ENCODE measurements around the gene EPHB2. TPM values are rescaled to one million over a fixed set of nuclear protein-coding genes. Genes with fewer than 3 reads are reported as not detected.

The EPHB2 gene
- total RNA-seq, 1 donor from 2014 or later, result 130 TPM

- no peak for DNase-seq (ENCODE audit: low spot score in 2 of 2, unreplicated experiment in 2 of 2)
- H3K27me3 Mint-ChIP-seq (ENCODE audit: low read depth), result no peaks in the 10 kb centered on the region
- peaks cover 7% of the 10 kb centered on the region for H3K36me3 Mint-ChIP-seq
- no peaks in the 10 kb centered on the region for H3K9me3 Mint-ChIP-seq
- peaks cover 39% of the 10 kb centered on the region for H3K4me1 Mint-ChIP-seq
- no peak overlapping the region for H3K27ac Mint-ChIP-seq
- no peak overlapping the region for H3K4me3 Mint-ChIP-seq
- no peak for TF ChIP-seq CTCF (IDR thresholded peaks at IDR 0.05; ENCODE audit: unreplicated experiment)
Observed at GRCh38 chr1:22807340-22807739, 96.7 kb downstream of the EPHB2 start.

- peaks cover 7% of the 10 kb centered on the region for H3K36me3 Mint-ChIP-seq
- H3K4me3 Mint-ChIP-seq, result no peak overlapping the region
- no peaks in the 10 kb centered on the region for H3K9me3 Mint-ChIP-seq
- peak overlapping the region; percentile 77 for H3K27ac Mint-ChIP-seq
- no peak for TF ChIP-seq CTCF (IDR thresholded peaks at IDR 0.05; ENCODE audit: unreplicated experiment)
- H3K27me3 Mint-ChIP-seq (ENCODE audit: low read depth), result no peaks in the 10 kb centered on the region
- H3K4me1 Mint-ChIP-seq, result peaks cover 39% of the 10 kb centered on the region
- no peak for DNase-seq (ENCODE audit: low spot score in 2 of 2, unreplicated experiment in 2 of 2)
Observed at GRCh38 chr1:22808186-22808675, 97.6 kb downstream of the EPHB2 start.

GRCh38 chr1:22808676-22809483 lies 98.2 kb downstream of the EPHB2 start:
- DNase-seq (ENCODE audit: low spot score in 2 of 2, unreplicated experiment in 2 of 2), result no peak
- no peak overlapping the region for H3K4me3 Mint-ChIP-seq
- no peaks in the 10 kb centered on the region for H3K27me3 Mint-ChIP-seq (ENCODE audit: low read depth)
- H3K27ac Mint-ChIP-seq, result no peak overlapping the region
- H3K9me3 Mint-ChIP-seq, result no peaks in the 10 kb centered on the region
- TF ChIP-seq CTCF (IDR thresholded peaks at IDR 0.05; ENCODE audit: unreplicated experiment), result no peak
- H3K36me3 Mint-ChIP-seq, result peaks cover 7% of the 10 kb centered on the region
- H3K4me1 Mint-ChIP-seq, result peaks cover 36% of the 10 kb centered on the region

GRCh38 chr1:22809783-22810182 lies 99.1 kb downstream of the EPHB2 start:
- Mint-ChIP-seq H3K27me3 (ENCODE audit: low read depth) (no peaks in the 10 kb centered on the region), H3K9me3 (no peaks in the 10 kb centered on the region), H3K27ac (no peak overlapping the region), H3K36me3 (peaks cover 7% of the 10 kb centered on the region), H3K4me1 (peaks cover 27% of the 10 kb centered on the region), H3K4me3 (no peak overlapping the region)
- TF ChIP-seq CTCF (IDR thresholded peaks at IDR 0.05; ENCODE audit: unreplicated experiment), result no peak
- no peak for DNase-seq (ENCODE audit: low spot score in 2 of 2, unreplicated experiment in 2 of 2)

- TF ChIP-seq CTCF (IDR thresholded peaks at IDR 0.05; ENCODE audit: unreplicated experiment), result no peak
- Mint-ChIP-seq H3K36me3 (peaks cover 7% of the 10 kb centered on the region), H3K9me3 (no peaks in the 10 kb centered on the region), H3K4me1 (peaks cover 22% of the 10 kb centered on the region), H3K27ac (no peak overlapping the region), H3K27me3 (ENCODE audit: low read depth) (no peaks in the 10 kb centered on the region), H3K4me3 (no peak overlapping the region)
- no peak for DNase-seq (ENCODE audit: low spot score in 2 of 2, unreplicated experiment in 2 of 2)
Observed at GRCh38 chr1:22810378-22810777, 99.7 kb downstream of the EPHB2 start.
